ENCODE results near the gene GNAI3. TPM values are rescaled to one million over a fixed set of nuclear protein-coding genes. Genes with fewer than 3 reads are reported as not detected.
A peak's percentile ranks its signal among the peaks of the same experiment; 100 is the strongest.

The GNAI3 gene
- total and polyA plus RNA-seq, 2 of the 13 experiments (the other 11 are each of a cell fraction or from before 2014, with no cell fraction given) = 4.3 to 9.0 TPM

- no peak for DNase-seq (ENCODE audit: low spot score)
- Histone ChIP-seq H3K4me3 (replicated peaks in 1 of 3; ENCODE audit: insufficient read depth in 1 of 3, low read depth in 2 of 3, low read length in 3 of 3) (peak overlapping the region in 1 of 3 experiments; percentile 14; a peak in 1 of 6 replicates), H3K9ac (ENCODE audit: insufficient read depth, low read depth, low read length) (peak overlapping the region; percentile 13; the same call in 1 of the 2 replicates), H2AFZ (ENCODE audit: low read length) (no peak overlapping the region), H3K4me2 (ENCODE audit: low read depth, low read length) (peak overlapping the region; percentile 69), H3K4me1 (ENCODE audit: insufficient read depth, low read length) (peaks cover 62% of the 10 kb centered on the region), H3K27ac (ENCODE audit: extremely low read length, insufficient read depth, low read length) (peak overlapping the region; percentile 32), H3K9me3 (ENCODE audit: low read length) (no peaks in the 10 kb centered on the region), H3K27me3 (ENCODE audit: control insufficient read depth in 1 of 2, insufficient read depth in 2 of 2, low read length in 2 of 2) (no peaks in the 10 kb centered on the region; a peak in 1 of 5 replicates), H3K79me2 (ENCODE audit: insufficient read depth, low read length) (peaks cover 20% of the 10 kb centered on the region), H3K36me3 (replicated peaks in 1 of 2; ENCODE audit: control insufficient read depth in 1 of 2, insufficient read depth in 2 of 2, low read length in 2 of 2) (no peaks in the 10 kb centered on the region), H4K20me1 (ENCODE audit: insufficient read depth, low read length) (peaks cover 5% of the 10 kb centered on the region; the same call in 1 of the 2 replicates)
- 10% methylated on average over 3 of the region's 3 CpGs for WGBS (ENCODE audit: low lambda C conversion rate)
- BruUV-seq (replicated peaks) = no TSS peak
- TF ChIP-seq CEBPB (IDR thresholded peaks at IDR 0.05; ENCODE audit: borderline replicate concordance, low read depth, low read length) (0 out of 2 replicates have a peak, but pooled peaks have one; percentile 14), SOX13 (IDR thresholded peaks at IDR 0.05) (no peak), SOX13 (CRISPR knock-in tag; conservative IDR thresholded peaks at IDR 0.05 in 1 of 2, IDR thresholded peaks at IDR 0.05 in 1 of 2) (0 out of 4 replicates have a peak, but pooled peaks of 1 of the 2 experiments have one; percentile 4), ZSCAN22 (CRISPR knock-in tag; IDR thresholded peaks at IDR 0.05) (no peak), NCOA5 (CRISPR knock-in tag; IDR thresholded peaks at IDR 0.05) (no peak)
- CTCF ChIA-PET (ENCODE audit: low intra/inter-chr PET ratio, low total read pairs) = no interaction called here
- in situ Hi-C loops (cut with HindIII; ENCODE audit: extremely low pct_ligation_motif_present, low pct_unique_long_range_greater_than_20kb) (no loop called here), intact Hi-C loops (cut with micrococcal nuclease; ENCODE audit: unreplicated experiment) (no loop called here)
- peak; percentile 59 for FAIRE-seq
- POLR2A ChIA-PET = interaction anchor here (1.5 to 2.4 kb wide), 2 partner anchors 24 to 68 kb away, joined by 5 to 24 read pairs; partner anchors contain the start of gene GNAI3
- ATAC-seq = no peak; the same call in 2 of the 3 replicates
Measured at GRCh38 chr1:109616391-109616790, 68.0 kb downstream of the GNAI3 start.

GRCh38 chr1:109617291-109617801 is 68.9 kb downstream of the GNAI3 start:
- BruUV-seq (replicated peaks) = no TSS peak
- ATAC-seq (peak; percentile 50), DNase-seq (ENCODE audit: low spot score) (peak; percentile 82), FAIRE-seq (peak; percentile 66)
- Histone ChIP-seq H3K4me3 (replicated peaks in 1 of 3; ENCODE audit: insufficient read depth in 1 of 3, low read depth in 2 of 3, low read length in 3 of 3) (peak overlapping the region in 1 of 3 experiments; percentile 19; a peak in 1 of 6 replicates), H3K9ac (ENCODE audit: insufficient read depth, low read depth, low read length) (no peak overlapping the region), H3K27me3 (ENCODE audit: control insufficient read depth in 1 of 2, insufficient read depth in 2 of 2, low read length in 2 of 2) (no peaks in the 10 kb centered on the region; a peak in 1 of 5 replicates), H4K20me1 (ENCODE audit: insufficient read depth, low read length) (peaks cover 15% of the 10 kb centered on the region), H3K9me3 (ENCODE audit: low read length) (no peaks in the 10 kb centered on the region), H3K27ac (ENCODE audit: extremely low read length, insufficient read depth, low read length) (peak overlapping the region; percentile 32), H3K36me3 (replicated peaks in 1 of 2; ENCODE audit: control insufficient read depth in 1 of 2, insufficient read depth in 2 of 2, low read length in 2 of 2) (peaks cover 0 to 2% of the 10 kb centered on the region in 2 experiments; a peak in 1 of 5 replicates), H2AFZ (ENCODE audit: low read length) (no peak overlapping the region), H3K4me1 (ENCODE audit: insufficient read depth, low read length) (peaks cover 72% of the 10 kb centered on the region), H3K79me2 (ENCODE audit: insufficient read depth, low read length) (peaks cover 30% of the 10 kb centered on the region), H3K4me2 (ENCODE audit: low read depth, low read length) (peak overlapping the region; percentile 69)
- CTCF ChIA-PET (ENCODE audit: low intra/inter-chr PET ratio, low total read pairs) = no interaction called here
- POLR2A ChIA-PET = interaction anchor here (0.8 to 2.4 kb wide), 4 partner anchors 23 to 417 kb away, joined by 3 to 24 read pairs (median 5); partner anchors contain the start of genes GNAI3 and STRIP1
- intact Hi-C loops (cut with micrococcal nuclease; ENCODE audit: unreplicated experiment) = no loop called here
- in situ Hi-C loops (cut with HindIII; ENCODE audit: extremely low pct_ligation_motif_present, low pct_unique_long_range_greater_than_20kb) = no loop called here
- 22% methylated on average over 3 of the region's 3 CpGs for WGBS (ENCODE audit: low lambda C conversion rate)
- TF ChIP-seq ZBTB25 (CRISPR knock-in tag; IDR thresholded peaks at IDR 0.05) (0 out of 2 replicates have a peak, but pooled peaks have one; percentile 28), CTCF (CRISPR knock-in tag; IDR thresholded peaks at IDR 0.05) (peak; percentile 63), RXRB (CRISPR knock-in tag; IDR thresholded peaks at IDR 0.05; ENCODE audit: borderline replicate concordance) (no peak), POLR2A (IDR thresholded peaks at IDR 0.05; ENCODE audit: insufficient read depth in 1 of 2, low read depth in 2 of 2, low read length in 2 of 2) (no peak), GATAD2A (CRISPR knock-in tag; IDR thresholded peaks at IDR 0.05) (peak; percentile 35; the same call in 1 of the 2 replicates), ASH2L (IDR thresholded peaks at IDR 0.05; ENCODE audit: insufficient read length, low read depth, low read length) (no peak), POLR2AphosphoS2 (IDR thresholded peaks at IDR 0.05; ENCODE audit: low read depth, low read length) (no peak), TEAD3 (CRISPR knock-in tag; optimal IDR thresholded peaks at IDR 0.05; ENCODE audit: borderline replicate concordance) (peak; percentile 41), FOSL2 (CRISPR knock-in tag; IDR thresholded peaks at IDR 0.05) (peak; percentile 94), KLF15 (CRISPR knock-in tag; IDR thresholded peaks at IDR 0.05; ENCODE audit: borderline replicate concordance) (no peak), FOXK2 (IDR thresholded peaks at IDR 0.05) (no peak), ZBTB1 (CRISPR knock-in tag; IDR thresholded peaks at IDR 0.05; ENCODE audit: borderline replicate concordance) (no peak)
